IPS DF 4.7 (cell line): Measurements from ENCODE around the gene OR2T4.
A peak's percentile ranks its signal among the peaks of the same experiment; 100 is the strongest.

ENCODE experiments used
- DNase-seq: peaks from one replicate; pipeline ENCODE4 v3.0.0-alpha.2; 2013; ENCODE audit warnings: low spot score; ENCODE audit errors: extremely low read depth

The OR2T4 gene, protein sequence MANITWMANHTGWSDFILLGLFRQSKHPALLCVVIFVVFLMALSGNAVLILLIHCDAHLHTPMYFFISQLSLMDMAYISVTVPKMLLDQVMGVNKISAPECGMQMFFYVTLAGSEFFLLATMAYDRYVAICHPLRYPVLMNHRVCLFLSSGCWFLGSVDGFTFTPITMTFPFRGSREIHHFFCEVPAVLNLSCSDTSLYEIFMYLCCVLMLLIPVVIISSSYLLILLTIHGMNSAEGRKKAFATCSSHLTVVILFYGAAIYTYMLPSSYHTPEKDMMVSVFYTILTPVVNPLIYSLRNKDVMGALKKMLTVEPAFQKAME

DNA sequence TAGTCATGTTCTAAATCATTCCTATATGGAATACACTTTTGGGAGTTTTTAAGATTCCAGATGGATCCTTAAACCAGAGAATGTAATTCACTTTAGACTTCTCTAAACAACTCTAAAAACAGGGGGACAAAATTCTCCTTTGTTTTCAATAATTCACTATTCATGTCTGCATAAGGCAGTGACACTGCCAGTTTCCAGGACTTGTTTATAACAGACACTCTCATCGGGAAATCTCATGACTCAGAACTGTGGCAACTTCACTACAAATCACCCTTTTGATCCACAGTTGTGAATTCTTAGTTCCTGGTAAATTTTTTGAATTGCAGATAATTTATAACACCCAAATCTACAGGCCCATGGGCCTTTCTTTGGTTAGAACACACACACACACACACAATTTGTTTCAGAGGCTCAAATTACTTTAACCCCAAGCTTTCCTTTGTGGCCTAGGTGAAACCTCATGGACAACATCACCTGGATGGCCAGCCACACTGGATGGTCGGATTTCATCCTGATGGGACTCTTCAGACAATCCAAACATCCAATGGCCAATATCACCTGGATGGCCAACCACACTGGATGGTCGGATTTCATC lies at the start of gene OR2T4:
Gene OR2T4, plus strand, starts transcription at position 545 of the 595 bp plus-strand sequence. Its CDS starts 0 bp downstream, at position 545.
- DNase-seq, result no peak

DNA sequence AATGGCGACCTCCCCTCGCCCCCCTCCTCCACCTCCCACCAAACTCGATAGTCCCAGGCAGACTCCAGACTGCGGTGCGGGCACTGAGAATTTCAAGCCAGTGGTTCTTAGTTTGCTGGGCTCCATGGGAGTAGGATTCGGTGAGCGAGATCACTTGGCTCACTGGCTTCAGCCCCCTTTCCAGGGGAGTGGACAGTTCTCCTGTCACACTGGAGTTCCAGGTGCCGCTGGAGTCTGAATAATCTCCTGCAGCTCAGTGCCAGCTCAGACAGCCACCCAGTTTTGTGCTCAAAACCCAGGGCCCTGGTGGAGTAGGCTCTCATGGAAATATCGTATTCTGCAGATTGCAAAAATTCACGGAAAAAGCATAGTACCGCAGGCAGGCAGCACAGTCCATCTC lies 44.7 kb upstream of the OR2T4 start:
- no peak for DNase-seq

GRCh38 chr1:248324468-248324867 lies 37.0 kb upstream of the OR2T4 start, which contains the start of gene OR2M7:
TSS of gene OR2M7 (minus strand) at chr1:248324568. CDS start at chr1:248324568, 0 bp downstream.
- no peak for DNase-seq

GRCh38 chr1:248343451-248343850 lies 18.0 kb upstream of the OR2T4 start:
- no peak for DNase-seq

- DNase-seq, result no peak
Measured at GRCh38 chr1:248348475-248348874, 13.0 kb upstream of the OR2T4 start, which contains the start of gene OR14C36. TSS of gene OR14C36 (plus strand) at chr1:248348775. CDS start at chr1:248348775, 0 bp downstream.

DNA sequence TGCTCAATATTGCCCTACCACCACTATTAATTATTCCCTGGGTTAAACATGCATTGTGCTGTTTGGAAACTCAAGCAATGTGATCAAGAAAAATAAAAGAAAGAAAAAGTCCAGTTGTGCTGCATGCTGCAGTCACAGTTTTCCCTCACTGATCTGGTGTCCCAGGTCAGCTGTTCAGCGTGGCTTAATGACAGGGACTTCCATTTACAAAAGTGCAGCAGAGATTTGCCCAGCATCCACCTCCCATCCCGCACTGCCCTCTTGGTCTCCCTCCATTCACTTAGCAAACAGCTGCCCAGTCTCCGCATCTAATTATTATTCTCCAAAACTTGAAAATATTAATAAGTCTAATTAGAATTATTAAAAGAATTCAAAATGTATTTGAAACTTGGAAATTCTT lies 2.0 kb upstream of the OR2T4 start:
- no peak for DNase-seq

DNA sequence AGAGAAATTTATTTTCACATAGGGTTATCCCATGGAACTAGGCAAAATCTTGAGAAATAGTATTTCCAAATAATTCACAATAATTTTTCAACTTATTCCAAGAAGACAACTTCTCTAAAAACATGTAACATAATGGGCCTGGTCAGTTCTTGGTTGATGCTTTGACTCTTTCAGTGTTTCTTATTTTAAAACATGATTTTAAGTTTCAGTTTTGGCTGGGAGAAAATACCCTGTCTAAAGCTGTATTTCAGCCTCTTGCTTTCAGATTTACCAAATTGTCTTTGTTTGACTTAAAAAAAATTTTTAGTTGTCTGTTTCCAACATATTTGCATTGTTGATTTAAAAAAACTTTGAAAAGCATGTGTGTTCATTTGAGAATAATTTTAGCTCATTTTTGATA lies 5.1 kb downstream of the OR2T4 start:
- DNase-seq, result no peak

DNA sequence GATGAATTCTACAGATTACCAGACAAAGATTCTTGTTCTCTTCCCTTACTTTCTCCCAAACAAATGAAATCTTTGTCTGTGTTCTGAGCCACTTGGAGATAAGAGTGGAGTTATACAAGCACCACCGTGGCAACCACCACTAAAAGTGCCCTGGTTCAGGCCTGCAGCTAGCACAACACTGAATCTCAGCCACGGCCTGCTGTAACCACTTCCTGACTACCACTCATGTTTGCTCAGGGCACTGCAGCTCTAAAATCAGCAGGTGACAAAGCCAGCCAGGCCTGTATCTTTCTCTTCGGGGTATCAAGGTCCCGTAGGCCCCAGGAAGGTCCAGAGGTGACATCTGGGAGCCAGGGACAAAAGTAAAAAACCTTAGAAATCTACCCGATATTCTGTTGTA lies 10.9 kb downstream of the OR2T4 start:
- no peak for DNase-seq

- no peak for DNase-seq
Measured at GRCh38 chr1:248373761-248374160, 12.3 kb downstream of the OR2T4 start.

DNA sequence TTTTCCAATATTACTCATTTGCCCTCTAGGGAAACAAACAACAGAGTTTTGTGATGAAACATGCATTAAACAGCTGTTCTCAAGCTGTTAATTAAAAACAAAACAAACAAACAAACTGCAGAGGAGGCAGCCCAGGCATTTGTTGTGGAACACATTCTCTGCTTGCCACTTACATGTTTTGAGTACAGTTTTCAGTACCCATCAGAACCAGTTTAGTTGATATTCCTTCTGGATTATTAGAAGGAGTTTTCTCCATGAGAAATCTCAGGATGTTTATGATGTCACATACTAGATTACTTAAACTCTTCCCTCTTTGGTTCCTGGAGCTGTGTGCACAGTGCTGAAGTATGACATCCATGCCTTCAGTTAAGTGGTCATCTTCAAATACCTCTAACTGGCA lies 14.0 kb downstream of the OR2T4 start, which contains the start of gene OR2T6:
Gene OR2T6, plus strand, starts transcription at position 301 of the 400 bp plus-strand sequence. CDS start 11,863 bp downstream, outside the sequence.
- no peak for DNase-seq

- DNase-seq, result no peak
Measured at GRCh38 chr1:248376916-248377315, 15.5 kb downstream of the OR2T4 start.

GRCh38 chr1:248380854-248381253 lies 19.4 kb downstream of the OR2T4 start:
- no peak for DNase-seq

DNA sequence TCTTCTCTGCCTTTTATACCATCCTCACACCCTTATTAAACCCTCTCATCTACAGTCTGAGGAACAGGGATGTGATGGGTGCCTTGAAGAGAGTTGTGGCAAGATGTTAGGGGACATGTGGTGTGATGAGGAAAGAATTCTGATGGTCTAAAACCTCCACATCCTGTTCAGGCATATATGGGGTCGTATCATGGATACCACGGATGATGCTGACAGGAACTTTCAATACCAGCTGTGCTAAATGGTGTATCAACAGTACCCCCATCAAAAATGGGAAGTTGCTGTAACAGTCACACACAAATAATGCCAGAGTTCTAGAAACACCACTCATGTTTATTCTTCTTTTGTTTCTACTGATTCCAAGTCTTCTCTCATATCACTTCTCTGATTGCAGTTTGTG lies 27.0 kb downstream of the OR2T4 start:
- no peak for DNase-seq

- DNase-seq, result no peak
Measured at GRCh38 chr1:248393050-248393449, 31.6 kb downstream of the OR2T4 start.

DNA sequence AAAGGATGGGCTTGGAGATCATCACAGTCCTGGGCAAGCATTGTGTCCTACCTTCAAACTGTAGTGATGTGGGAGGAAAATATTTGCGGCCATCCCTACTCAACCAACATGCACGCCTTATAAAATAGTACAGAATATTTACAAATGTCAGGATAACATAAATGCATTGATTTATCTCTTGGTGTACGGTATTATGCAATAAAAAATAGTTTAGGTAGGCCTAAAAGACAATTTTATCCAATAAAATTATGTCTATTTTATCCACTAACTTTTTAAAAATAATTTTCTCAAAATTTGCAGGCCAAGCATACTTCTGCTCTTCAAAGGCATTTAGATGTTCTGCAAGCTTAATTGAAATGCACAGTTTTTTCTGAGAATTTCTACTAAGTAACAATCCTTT lies 41.3 kb downstream of the OR2T4 start, which contains the start of gene OR2T1:
Gene OR2T1, plus strand, starts transcription at position 301 of the 400 bp plus-strand sequence. CDS start 3,100 bp downstream, outside the sequence.
- no peak for DNase-seq

GRCh38 chr1:248404024-248404423 lies 42.6 kb downstream of the OR2T4 start:
- peak; percentile 14 for DNase-seq

DNA sequence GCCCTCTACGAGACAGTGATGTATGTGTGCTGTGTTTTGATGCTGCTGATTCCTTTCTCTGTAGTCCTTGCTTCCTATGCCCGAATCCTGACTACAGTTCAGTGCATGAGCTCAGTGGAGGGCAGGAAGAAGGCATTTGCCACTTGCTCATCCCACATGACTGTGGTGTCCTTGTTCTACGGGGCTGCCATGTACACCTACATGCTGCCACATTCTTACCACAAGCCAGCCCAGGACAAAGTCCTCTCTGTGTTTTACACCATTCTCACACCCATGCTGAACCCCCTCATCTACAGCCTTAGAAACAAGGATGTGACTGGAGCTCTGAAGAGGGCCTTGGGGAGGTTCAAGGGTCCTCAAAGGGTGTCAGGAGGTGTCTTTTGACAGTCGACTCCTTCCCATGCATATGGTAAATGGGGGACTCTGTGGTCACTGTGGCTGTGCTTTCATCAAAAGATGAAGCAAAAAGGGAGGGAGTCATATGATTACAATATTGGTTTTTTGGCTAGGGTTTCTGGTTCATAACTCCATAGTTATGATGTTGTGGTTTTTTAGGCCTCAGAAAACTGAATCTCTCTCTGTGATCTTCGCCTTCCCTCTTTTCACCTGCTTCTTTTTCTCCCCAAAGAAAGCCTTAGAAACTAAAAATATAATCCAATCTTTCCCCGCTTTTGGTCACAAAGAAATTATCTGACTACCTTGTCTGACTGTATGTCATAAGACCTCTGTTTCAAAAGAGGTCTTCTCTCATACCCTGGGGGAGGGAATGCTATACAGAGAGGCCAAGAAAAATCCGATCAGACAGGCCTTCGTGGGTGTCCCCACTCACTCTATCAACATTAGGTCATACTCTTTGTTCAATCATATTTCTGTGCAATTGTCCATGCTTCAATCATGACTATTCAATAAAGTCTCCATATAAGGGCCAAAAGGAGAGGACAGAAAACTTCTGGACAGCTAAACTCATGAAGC lies 45.5 kb downstream of the OR2T4 start:
- DNase-seq, result no peak
